HG03565 (cell line): ENCODE measurements around the gene NUB1.

Experiments
- ATAC-seq: cut with Tn5 transposase; IDR thresholded peaks from one replicate; pipeline ENCODE4 v1.9.1; 2021; ENCODE audit warnings: mild to moderate bottlenecking, moderate library complexity; ENCODE audit not compliant: unreplicated experiment

The NUB1 gene

GRCh38 chr7:151388007-151388297 lies 46.3 kb downstream of the NUB1 start:
- no peak for ATAC-seq

GRCh38 chr7:151388430-151388829 lies 46.8 kb downstream of the NUB1 start:
- ATAC-seq, result no peak

- no peak for ATAC-seq
These were observed 47.6 kb downstream of the NUB1 start for GRCh38 chr7:151389096-151389767.

GRCh38 chr7:151389768-151390597 lies 48.4 kb downstream of the NUB1 start:
- ATAC-seq, result no peak

GRCh38 chr7:151390598-151391357 lies 49.2 kb downstream of the NUB1 start:
- ATAC-seq, result no peak

- ATAC-seq, result no peak
These were observed 49.7 kb downstream of the NUB1 start for GRCh38 chr7:151391358-151391730.

GRCh38 chr7:151392002-151392401 lies 50.4 kb downstream of the NUB1 start:
- ATAC-seq, result no peak

GRCh38 chr7:151392426-151392825 lies 50.8 kb downstream of the NUB1 start:
- no peak for ATAC-seq

GRCh38 chr7:151393031-151393977 lies 51.7 kb downstream of the NUB1 start:
- no peak for ATAC-seq

- ATAC-seq, result no peak
These were observed 52.7 kb downstream of the NUB1 start for GRCh38 chr7:151394076-151395035.

- no peak for ATAC-seq
These were observed 53.4 kb downstream of the NUB1 start for GRCh38 chr7:151395036-151395367.

- ATAC-seq, result no peak
These were observed 54.8 kb downstream of the NUB1 start for GRCh38 chr7:151396328-151396970.

- no peak for ATAC-seq
These were observed 55.4 kb downstream of the NUB1 start for GRCh38 chr7:151397026-151397425.

- no peak for ATAC-seq
These were observed 57.1 kb downstream of the NUB1 start for GRCh38 chr7:151398446-151399304.

GRCh38 chr7:151399305-151399601 lies 57.6 kb downstream of the NUB1 start:
- no peak for ATAC-seq

GRCh38 chr7:151399906-151400305 lies 58.3 kb downstream of the NUB1 start:
- ATAC-seq, result no peak

- ATAC-seq, result peak; percentile 71
These were observed 59.2 kb downstream of the NUB1 start for GRCh38 chr7:151400626-151401315.
